HG02642 (cell line): ENCODE data around the gene COMMD6.
"Not testable (repeated sequence)": the region's sequence is repeated elsewhere in the genome, so short reads cannot be mapped to it uniquely, and the experiment has no call there.

Source experiments
- ATAC-seq: cut with Tn5 transposase; IDR thresholded peaks from one replicate; pipeline ENCODE4 v1.9.1; 2021; ENCODE audit warnings: mild to moderate bottlenecking; ENCODE audit not compliant: unreplicated experiment, poor library complexity

The COMMD6 gene

DNA sequence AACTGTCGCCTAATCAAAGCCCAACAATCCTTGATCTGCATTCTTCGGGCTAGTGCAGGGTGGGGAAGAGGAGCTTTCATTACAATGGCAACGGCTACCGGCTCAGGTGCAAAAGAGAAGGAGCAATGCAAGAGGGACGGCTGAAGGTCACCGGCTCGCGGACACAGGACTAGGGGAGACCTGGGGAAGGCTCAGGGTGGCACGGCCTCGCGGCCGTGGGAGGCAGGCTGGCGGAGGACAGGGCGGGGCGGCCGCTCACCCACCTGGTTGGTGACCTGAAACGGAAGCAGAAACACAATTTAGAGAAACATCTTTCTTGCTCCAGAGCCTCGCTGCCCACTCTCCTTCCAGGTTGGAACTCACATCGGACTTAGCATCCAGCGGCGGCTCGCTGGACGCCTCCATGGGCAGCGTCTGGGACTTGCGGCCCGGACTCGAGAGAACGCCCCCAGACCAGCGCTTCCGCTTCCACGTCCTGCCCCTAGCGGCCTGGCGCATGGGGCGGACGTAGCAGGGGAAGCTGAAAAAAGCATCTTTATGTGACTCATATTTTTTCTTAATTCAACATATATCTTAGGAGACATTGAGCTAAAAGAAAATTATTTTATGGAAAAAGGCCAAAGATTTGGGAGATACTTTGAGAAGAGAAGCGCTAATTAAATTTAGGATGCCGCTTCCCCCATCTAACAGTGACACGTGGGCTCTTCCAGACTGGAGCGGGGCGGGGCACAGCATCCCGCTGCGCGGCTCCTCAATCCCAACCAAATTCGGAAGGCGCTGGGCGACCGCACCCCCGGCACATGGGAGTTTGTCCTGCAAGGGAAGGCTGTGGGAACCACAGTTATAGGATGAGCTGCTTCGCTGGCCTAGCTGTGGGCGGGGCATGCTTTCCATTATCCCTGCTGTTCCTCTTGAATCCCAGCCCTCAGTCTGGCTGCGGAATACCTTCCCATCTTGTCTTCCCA, at the start of gene COMMD6:
COMMD6 (minus strand) TSS at position 441 of the 965 bp plus-strand sequence; CDS start at position 405, 36 bp downstream.
- peak; percentile 99 for ATAC-seq

DNA sequence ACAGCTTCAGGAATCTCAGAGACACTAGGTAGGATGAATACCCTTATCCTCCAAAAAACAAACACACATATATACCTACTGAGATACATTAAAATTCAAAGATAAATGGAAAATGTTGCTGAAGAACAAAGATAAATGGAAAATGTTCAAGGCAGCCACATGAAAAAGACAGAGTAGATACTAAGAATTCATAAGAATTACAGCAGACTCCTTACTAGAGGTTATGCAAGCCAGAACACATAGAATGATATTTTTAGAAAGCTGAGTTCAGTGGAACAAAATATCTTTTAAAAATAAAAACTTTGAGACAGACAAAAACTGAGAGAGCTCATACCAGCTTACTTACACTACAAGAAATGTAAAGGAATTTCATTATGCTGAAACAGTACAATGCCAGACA, 47.5 kb upstream of the COMMD6 start:
- no peak for ATAC-seq

DNA sequence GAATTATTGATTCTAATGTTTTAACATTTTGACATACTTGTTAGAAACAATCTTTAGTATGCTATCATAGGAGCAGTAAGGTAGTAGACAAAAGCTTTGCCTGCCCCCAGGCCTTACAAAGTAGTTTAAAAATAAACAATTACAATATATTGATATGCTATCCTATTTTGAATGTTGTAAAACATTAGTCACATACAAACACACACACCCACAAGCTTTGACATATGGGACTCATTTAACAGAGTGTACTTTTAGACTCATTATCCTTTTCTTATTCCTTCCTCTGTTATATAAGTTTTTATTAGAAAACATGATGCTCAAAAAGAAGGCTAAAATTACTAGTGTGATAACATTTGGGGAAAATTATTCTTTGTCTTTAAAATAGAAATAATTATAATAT, 45.5 kb upstream of the COMMD6 start:
- ATAC-seq = no peak

- ATAC-seq = no peak
Measured at GRCh38 chr13:75581874-75582640, 44.4 kb upstream of the COMMD6 start.

DNA sequence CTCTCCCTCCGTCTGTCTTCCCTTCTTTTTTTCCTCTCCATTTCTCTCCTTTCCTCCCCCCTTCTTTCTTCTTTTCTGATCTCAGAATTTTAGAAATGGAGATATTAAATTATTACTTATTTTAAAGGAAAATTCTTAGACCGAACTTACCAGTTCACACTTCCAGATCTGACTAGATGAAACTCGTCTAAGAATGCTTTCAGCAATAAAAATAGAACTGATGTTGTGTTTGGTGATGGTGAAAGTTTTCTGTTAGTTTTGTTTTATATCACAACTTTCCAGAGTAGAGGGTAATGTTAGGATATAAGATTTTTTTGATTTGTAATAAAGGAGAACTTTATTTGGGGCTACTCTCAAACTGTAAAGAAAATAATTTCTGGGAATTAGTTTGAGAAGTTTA, 41.9 kb upstream of the COMMD6 start:
- no peak for ATAC-seq

GRCh38 chr13:75569576-75569975, 31.9 kb upstream of the COMMD6 start:
- no peak for ATAC-seq

DNA sequence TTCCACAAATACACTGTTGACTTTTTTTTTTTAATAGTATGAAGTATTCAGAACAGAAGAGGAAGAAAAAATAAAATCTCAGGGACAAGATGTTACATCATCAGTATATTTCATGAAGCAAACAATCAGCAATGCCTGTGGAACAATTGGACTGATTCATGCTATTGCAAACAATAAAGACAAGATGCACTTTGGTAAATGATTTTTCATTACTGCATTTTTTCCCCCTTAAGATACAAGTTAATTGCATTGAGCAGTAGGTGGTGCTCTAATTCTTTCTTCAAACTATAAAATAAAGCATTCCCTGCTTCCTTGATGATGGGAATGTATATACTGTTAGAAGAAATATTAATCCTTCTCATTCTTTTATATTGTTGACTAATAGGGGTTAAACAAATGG, 29.0 kb upstream of the COMMD6 start:
- ATAC-seq = no peak

DNA sequence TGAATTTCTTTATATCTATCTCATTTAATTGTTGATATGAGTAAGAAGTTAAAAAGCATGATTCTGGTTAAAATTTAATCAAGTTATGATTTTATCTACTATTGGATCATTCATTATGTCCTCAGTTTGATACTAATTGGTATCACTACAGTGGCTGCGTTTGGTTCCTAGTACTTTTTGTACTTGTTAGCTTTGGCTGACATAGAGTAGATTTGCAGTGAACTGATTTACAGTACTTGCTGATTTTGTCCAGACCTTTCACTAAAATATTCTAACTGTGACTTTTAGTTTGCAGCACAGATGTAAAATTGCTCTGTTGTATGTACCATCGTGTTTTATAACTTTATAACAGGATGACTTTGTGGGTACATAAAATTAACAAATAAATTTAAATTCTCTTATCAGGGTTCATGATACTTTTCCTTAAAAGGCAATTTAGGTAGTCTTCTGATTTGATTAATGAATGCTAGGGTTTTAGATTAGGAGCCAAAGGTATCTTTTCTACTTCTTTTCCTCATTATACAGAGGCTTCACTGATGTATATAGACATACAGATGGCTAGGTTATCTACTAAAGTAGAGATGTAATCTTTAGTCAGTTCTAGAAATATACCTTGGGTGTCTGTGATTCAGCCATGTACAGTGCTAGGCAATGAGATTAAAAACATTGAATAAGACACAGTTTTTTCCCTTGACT, 20.7 kb upstream of the COMMD6 start:
- no peak for ATAC-seq

DNA sequence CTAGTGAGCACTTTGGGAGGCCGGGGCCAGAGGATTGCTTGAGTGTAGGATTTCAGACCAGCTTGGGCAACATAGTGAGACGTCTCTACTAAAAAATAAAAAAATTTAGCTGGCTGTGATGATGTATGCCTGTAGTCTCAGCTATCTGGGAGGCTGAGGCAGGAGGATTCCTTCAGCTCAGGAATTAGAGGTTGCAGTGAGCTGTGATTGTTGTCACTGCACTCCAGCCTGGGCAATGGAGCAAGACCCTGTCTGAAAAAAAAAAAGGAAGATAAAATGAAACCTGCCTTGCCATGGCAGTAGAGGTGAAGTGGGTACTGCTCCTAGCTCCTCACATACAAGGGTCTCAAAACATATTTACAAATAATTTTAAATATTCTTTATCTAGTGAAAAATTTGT, 19.3 kb upstream of the COMMD6 start:
- ATAC-seq = no peak

DNA sequence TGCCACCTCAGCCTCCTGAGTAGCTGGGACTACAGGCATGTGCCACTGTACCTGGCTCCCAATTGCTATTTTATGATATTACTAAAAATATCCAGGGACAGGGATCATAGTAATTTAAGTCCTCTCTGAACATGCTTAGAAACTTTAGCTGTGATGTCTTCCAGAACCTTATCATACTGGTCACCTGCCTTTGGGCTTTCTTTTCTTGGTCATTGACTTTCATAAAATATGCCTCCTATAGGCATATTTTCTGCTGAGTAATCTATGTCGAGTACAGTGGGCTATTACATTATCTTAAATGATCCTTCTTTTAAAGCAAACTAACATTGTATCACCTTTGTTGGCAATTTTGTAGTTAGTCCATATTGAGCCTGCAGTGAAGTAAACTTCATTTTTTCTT, 18.2 kb upstream of the COMMD6 start:
- ATAC-seq = no peak

GRCh38 chr13:75554981-75555380, 17.3 kb upstream of the COMMD6 start:
- ATAC-seq = no peak

DNA sequence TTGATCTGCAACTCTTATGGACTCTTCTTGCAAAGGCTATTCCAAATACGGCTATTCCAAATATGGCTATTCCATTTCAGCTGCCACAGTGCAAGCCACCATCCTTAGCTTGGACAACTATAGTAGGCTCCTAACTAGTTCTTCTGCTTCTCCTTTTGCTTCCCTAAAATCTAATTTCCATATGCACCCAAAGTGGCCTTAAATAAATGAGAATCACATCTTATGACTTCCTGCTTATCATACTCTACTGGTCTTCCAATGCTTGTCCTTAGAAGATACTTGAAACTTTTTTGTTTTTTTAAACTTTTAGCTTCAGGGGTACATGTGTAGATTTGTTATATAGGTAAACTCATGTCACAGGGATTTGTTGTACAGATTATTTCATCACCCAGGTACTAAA, 16.8 kb upstream of the COMMD6 start:
- no peak for ATAC-seq

- peak; percentile 2 for ATAC-seq
Measured at GRCh38 chr13:75550159-75550567, 12.5 kb upstream of the COMMD6 start.

DNA sequence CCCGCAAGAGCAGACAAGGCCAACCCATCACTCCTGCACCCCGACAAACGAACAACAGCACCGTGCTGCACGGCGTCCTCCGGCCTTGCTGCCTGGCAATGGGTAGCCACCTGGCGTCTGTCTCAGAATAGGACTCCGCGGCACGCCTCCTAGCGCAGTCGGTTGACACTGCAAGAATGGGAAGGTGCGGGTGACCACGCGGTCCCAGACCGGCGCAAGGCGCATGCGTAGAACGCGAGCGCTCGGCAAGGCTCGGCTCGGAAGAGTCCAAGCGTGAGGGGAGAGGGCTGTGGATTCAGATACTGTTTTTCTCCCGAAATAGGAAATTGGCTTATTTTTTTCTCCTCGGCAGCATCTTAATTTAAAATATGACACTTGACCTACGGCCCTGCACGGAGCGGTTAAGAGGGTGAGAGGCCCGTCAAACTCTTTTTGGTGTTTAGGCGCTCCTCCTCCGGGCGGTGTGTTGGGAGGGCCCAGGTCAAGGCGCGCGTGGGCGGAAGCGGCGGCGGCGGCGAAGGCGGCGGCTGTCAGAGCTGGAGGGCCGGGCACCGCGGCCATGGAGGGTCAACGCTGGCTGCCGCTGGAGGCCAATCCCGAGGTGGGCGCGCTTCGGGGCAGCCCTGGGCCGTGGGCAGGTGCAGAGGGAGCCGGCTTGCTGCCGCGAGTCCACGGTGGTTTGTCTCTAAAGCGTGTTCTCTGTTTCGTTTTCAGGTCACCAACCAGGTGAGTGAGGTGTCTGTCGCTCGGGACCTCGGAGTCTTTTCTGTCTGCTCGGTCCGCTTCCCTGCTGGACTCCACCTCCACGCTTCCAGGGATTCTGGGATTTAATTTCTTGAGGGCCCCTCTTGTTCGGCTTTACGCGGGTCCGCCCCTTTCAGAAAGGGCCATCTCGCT, 11.9 kb upstream of the COMMD6 start, which contains the start of gene UCHL3:
UCHL3 (plus strand) TSS at position 530 of the 897 bp plus-strand sequence; CDS start at position 560, 30 bp downstream.
- peak; percentile 97 for ATAC-seq

DNA sequence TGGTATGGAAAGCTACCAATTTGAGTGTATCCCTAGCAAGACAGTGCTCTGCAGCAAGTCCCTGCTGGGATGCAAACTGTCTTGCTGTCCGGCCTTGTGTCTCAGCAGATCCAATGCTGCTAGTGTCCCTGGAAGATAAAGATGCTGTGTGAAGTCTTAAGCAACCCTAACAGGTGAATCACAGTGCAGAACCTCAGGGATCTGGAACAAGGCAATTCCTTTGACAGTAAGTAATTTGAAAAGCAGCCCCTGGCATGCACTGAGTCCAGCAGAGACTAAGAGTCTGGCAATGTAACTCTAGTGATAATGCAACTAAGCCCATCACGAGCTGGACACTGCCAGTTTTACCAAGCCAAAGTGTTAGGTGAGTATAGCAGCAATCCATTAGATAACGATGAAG, 10.3 kb upstream of the COMMD6 start:
- no peak for ATAC-seq

- ATAC-seq = not testable (repeated sequence)
Measured at GRCh38 chr13:75545386-75545785, 7.7 kb upstream of the COMMD6 start.

DNA sequence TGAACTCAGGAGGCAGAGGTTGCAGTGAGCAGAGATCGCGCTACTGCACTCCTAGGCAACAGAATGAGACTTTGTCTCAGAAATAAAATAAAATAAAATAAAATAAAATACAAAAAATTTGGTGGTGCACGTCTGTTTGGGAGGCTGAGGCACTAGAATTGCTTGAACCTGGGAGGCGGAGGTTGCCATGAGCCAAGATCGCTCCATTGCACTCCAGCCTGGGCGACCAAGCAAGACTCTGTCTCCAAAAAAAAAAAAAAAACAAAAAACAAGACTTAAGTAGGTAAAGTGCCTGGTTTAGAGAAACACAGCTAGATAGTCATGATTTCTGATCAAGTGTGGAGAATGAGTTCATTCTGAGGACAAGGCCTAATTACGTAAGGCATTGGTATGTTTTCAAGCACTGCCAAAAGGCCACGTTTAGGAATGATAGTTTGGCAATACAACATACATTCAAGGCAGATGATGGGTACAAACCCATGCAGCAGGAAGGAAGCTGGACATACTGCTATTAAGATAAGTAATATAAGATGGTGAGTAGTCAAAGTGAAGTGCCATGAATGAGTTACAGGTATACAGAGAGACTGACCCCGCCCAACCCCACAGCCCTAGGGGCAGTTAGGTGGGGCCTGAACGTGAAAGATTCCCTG, 7.2 kb upstream of the COMMD6 start:
- no peak for ATAC-seq

GRCh38 chr13:75541961-75542360, 4.3 kb upstream of the COMMD6 start:
- ATAC-seq = no peak

DNA sequence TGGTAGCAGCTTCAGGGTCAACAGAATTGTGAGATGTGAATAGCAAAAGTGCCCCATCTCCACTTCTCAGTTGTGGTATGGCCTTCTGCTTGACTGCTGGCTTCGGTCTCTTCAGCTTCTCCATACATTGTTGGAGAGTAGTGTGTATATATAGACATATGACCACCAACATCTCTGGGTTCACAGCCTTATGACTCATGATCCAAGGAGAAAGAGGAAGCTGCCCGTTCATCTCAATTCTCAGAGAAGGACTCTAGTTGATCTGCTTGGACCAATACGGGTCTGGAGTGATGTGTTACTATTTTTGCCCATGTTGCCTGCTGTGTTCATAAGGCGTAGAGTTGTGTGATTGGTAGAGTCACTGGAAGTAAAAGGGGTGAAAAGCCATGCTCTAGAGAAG, 3.6 kb upstream of the COMMD6 start:
- ATAC-seq = no peak
